A673 (cell line): ENCODE results near the gene HSPG2.

Experiments used
- CTCF ChIP-seq: fragments of 300-800, 200-600 bp; sonication (generic); conservative IDR thresholded peaks from 2 replicates; pipeline ENCODE4 v1.5.1; 2017; ENCODE audit warnings: low read depth, mild to moderate bottlenecking, antibody characterized with exemption, low read length, moderate library complexity, mixed read lengths
- EZH2 ChIP-seq: fragments of 200-600 bp; sonication (generic); IDR thresholded peaks from 2 replicates; pipeline ENCODE4 v1.6.1; 2017; ENCODE audit warnings: borderline replicate concordance, low read depth, mild to moderate bottlenecking, mixed read lengths, antibody characterized with exemption, low read length; ENCODE audit not compliant: poor library complexity, severe bottlenecking

DNA sequence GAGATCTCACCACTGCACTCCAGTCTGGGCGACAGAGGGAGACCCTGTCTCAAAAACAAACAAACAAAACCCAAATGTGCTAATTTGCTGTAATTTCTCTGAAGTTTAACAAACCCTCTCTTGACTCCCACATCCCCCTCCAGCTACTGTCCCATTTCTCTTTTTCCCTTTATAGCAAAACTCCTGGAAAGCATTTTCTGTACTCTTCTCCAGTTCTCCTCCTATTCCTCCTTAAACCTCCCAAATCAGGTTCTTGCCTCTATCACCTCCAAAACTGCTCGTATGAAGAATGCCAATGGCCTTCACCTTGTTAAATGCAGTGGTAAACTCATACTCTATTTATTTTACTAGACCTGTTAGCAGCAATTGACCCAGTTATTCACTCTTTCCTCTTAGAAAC lies 150.5 kb downstream of the HSPG2 start:
- TF ChIP-seq CTCF (no peak), EZH2 (no peak)
